HG02973 (cell line): ENCODE data around the gene PRKCB.

Source experiments
- ATAC-seq: cut with Tn5 transposase; IDR thresholded peaks from one replicate; pipeline ENCODE4 v1.9.1; 2021; ENCODE audit warnings: moderate library complexity; ENCODE audit not compliant: unreplicated experiment

PRKCB gene

DNA sequence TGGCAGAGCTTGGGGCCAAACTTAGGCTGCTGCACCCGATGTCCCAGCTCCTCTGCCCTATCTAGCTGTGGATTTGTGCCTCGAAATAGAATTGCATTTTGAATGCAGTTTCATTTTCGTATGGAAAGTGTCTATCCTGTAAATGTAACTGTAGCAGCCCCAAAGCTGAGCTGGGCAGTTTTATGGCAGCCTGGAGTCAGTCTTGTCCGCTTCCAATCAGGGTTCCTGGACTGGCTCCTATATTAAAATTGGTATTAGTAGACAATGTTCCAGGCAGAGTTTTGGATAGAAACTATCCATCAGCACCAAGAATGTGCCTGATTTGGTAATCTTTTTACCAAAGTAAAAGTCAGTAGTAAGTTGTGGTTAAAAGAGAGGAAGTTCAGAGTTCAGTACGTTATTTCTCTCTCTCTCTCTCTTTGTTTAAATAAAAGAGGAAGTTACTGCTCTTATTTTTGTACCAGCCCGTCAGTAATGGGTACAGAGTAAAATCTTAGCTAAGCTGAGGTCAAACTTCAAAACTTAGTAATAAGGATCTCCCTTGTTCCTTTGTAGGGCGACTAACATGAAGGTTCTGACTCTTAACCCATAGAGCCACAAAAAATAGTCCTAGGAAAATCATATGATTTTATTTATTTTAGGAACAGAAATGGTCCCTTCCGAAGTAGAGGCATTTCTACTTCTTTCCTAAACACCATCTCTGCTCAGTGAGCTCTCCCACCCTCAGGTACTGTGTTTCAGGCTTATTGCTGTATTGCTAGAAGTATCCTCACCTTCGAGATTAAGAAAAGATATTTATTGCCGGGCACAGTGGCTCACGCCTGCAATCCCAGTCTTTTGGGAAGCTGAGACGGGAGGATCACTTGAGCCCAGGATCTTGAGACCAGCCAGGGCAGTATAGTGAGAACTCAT is 28.0 kb downstream of the PRKCB start:
- ATAC-seq = peak; percentile 76

DNA sequence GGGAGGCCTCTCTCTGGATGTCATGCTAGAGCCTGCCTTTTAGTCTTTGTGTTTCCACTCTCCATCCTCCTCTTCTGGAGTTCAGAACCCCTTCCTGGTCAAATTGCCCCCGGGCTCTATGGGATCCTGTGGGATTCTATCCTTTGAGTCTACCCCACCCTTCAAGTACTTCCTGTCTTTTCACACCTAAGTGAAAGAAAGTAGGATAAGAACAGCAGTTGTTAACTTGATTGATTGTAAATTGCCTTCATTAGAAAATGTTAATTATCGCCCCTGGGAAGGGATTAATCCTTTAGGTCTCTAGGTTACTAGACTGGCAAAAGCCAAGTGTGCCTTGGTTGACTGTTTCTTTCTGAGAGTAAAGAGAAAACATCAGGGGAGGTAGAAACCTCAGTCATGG is 30.1 kb downstream of the PRKCB start:
- ATAC-seq = no peak

DNA sequence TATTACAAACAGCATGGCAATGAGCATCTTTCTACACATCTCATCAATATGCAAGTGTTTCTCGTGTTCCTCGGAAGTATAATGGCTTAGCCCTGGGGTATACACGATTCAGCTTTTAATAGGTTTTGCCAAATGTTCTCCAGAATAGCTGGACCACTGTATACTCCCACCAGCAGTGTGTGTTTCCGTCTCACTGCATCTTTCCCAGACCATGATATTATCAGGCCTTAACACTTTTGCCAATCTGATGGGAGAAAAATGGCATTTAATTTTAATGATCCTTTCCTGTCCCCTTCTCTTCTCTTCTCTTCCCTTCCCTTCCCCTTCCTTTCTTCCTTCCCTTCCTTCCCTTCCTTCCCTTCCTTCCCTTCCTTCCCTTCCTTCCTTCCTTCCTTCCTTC is 30.8 kb downstream of the PRKCB start:
- no peak for ATAC-seq

DNA sequence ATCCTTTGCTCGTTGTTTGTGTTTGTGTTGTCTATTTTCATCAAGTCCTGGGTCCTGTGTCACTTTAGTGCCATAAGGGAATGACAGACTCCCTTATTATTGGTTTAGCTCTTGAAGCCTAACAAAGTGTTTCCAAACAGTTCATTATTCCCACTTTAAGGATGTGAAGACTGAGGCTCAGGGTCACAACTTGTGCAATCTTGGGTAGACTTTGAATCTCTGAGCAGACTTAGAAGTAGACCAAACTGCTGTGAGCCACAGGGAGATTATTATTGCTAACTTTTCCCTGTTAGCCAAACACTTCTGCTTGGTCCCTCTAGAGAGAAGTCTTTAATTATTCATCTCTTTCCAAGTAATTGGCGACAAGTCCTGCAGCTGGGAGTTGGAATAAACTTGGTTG is 31.8 kb downstream of the PRKCB start:
- ATAC-seq = no peak

DNA sequence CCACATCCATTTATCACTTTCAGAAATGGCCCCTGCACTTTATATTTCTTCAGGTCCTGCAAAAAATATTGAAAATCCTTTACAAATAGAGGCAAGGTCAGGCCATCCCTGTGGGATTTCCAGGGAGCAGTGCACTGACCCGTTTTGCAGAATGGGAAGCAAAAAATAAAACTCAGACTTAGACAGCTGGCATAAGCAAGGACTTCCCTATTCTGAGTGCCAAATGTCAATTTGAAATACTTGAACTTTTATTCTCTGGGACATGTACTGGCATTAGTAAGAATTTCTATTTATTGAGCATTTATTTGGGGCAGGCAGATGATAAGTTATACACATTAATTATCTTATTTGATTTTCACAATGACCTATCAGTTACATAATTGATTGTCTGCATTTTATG is 32.4 kb downstream of the PRKCB start:
- no peak for ATAC-seq

DNA sequence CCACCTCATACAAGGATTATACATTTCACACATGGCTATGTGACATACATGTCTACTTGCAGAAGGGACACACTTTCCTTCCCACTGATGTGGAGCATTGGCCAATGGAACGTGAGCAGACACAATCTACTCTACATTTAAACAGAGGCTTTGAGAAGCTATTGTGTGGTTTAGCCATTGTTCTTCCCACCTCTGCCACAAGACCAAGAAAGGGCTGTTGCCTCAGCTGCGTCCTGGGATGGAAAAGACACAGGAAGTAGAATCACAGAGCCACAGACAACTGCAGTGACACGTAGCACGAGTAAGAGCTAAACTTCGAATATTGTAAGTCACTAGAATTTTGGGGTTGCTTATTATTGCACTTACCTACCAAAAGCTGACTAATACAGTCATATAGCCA is 33.3 kb downstream of the PRKCB start:
- ATAC-seq = no peak

DNA sequence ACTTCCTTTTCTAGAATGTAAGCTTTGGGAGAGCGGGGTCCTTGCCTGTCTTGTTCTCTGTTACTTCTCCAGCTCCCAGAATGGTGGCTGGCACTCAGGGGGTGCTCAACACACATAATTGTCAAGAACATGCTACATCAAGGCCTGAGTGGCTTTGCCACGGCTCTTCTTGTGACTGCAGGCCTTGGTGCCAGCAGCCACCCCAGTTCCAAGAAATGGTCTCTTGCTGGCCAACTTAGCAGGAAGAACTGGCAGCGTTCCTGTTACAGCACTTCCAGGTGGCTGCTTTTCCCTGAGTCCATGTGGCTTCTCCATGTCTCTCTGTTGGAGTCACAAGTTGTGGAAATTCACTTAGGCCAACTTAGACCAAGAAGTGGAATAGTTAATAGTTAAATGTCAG is 36.1 kb downstream of the PRKCB start:
- no peak for ATAC-seq

DNA sequence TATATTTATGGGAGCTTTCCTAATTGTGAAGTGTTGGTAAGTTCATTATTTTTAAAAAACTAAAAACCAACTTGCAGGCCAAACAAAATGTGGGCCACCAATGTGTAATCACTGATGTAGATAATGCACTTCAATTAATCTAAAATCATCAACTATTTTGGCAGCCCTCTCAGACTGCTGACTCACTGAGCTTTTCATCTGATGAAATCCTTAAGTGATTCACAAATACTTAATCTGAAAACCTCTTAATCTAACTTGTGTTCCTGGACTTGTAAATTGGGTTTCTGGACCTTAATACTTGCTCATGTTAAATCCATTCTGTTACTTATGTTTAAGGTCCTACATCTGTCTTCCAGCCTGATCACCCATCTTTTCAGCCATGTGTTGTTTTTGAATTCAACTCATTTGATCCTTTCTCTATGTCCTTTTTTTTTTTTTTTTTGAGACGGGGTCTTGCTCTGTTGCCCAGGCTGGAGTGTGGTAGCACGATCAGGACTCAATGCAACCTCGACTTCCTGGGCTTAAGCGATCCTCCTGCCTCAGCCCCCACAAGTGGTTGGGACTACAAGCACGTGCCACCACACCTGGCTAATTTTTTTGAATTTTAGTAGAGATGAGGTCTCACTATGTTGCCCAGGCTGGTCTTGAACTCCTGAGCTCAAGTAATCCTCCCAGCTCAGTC is 39.0 kb downstream of the PRKCB start:
- no peak for ATAC-seq

DNA sequence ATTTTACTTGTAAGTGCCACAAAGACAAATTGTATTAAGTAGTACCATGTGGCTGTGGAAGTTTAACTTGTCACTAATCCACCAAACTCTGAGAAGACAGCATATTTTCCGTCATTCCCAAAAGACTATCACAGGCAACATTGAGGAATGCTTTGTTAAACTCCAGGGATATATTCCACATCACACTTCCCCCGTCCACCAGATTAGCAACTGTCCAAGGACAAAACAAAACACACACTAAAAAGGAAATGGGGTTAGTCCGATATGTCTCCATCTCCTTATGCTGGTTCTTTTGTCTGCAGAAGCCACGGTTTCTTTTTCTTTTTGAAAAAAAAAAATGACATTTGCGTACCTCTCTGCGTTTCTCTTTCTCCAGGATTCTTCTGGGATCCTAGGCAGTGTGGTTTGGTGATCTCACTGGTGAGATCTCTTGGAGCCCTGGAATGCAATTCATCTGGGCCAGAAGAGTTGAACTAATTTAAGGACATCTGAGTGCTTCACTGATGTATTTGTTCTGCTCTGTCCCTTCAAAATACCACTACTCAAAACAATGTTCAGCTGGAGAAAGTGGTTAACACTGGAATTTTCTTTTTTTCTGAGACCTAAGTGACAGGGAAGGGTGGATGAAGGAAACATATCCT is 40.6 kb downstream of the PRKCB start:
- ATAC-seq = no peak

DNA sequence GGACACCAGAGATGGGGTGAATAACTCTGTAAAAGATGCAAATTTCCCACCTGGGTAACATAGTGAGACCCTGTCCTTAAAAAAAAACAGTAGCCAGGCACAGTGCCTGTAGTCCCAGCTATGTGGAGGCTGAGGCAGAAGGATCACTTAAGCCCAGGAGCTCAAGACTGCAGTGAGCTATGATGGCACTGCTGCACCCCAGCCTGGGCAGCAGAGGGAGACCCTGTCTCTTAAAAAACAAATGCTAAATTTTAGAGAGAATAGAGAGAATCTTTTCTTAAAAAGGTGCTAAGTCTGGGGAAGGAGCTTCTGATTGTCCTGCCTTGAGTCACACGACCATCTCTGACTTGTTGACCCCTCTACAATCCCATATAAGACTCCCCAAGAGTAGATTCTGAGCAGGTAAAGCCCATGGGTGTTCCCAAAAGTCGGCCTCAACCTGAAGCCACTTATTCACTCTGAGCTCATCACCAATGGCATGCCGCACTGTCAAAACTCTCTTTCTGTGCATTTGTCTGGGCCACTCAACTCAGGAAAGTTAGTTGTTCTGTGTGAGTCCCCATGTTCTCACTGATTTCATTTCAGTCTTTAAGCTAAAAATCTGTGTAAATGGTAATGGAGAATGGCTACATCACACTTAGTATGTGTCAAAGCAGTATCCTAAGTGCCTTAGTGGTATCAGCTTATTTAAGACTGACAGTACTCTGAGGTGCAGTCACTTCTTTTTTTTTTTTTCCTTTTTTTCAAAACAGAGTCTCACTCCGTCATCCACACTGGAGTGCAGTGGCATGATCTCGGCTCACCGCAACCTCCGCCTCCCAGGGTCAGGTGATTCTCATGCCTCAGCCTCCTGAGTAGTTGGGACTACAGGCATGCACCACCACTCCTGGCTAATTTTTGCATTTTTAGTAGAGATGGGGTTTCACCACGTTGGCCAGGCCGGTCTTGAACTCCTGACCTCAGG is 41.6 kb downstream of the PRKCB start:
- ATAC-seq = no peak

DNA sequence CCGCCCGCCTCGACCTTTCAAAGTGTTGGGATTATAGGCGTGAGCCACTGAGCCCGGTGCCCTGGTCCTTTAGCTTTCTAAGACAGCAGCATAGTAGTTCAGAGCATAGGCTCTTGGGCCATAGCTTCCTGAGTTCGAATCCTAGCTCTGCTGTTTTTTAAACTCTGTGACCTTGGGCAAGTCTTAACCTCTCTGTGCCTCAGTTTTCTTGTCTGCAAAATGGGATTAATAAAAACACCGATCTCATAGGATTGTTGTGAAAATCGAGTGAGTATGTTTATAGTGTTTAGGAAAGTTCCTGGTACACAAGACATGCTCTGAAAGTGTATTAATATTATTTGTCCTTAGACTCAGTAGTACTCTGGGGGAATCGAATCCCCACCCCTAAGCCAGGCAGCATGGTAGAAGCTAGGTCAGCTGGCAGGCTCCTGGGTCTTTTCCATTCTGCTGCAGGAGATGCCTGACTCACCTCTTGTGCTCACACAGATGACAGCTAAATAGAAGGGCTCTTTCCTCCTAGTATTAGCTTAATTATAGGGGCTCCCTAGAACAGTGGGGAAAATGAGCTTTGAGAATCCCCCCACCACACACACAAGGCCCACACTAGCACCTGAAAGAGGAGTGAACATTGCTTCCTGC is 44.1 kb downstream of the PRKCB start:
- no peak for ATAC-seq

DNA sequence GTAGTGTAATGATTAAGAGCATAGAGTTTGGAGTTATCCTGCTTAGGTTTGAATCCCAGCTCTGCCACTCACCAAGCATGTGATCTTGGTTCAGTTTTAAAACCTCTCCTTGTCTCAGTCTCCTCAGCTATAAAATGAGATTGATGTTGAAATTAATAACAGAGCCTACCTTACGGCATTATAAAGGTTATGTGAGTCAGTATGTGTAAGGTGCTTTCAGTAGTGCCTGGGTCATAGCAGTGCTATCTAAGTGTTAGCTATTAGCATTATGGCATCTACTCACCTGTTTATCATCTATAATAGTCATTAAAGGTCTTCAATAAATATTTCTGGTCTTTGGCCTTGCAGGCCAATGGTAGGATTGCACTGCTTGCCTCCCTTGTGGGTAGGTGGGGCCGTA is 53.4 kb downstream of the PRKCB start:
- ATAC-seq = no peak

DNA sequence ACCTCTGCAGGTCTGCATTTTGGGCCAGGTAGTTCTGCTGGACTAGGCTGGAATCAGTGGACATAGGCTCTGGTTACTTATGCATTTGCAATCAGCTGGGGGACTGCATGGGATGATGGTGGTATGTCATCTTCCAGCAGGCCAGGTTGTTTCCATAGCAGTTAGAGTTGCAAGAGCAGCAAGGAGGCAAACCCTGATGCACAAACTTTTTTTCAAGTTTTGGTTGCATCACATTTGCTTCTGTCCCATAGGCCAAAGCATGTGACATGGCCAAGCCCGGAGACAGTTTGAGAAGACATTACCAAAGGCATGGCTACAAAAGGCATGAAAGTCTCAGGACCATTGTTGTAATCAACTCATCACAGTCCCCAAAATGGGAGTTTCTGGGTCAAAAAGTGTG is 58.2 kb downstream of the PRKCB start:
- ATAC-seq = no peak

DNA sequence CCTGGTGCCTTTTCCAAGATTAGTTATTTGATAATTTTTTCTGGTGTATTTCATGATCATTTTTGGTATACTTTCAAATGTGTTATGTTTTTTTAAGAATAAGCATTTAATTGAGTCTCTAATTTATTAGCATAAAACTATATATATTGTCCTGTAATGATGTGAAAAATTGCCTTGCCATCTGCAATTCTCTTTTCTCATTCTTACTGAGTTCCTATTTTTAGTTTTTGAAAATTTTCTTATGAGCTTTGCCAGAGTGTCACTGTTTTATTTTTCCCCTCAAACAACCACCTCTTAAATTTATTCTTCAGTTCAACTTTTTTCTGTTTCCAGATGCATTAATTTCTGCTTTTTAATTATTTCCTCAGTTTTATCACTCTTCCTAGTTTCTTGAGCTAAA is 59.3 kb downstream of the PRKCB start:
- no peak for ATAC-seq

DNA sequence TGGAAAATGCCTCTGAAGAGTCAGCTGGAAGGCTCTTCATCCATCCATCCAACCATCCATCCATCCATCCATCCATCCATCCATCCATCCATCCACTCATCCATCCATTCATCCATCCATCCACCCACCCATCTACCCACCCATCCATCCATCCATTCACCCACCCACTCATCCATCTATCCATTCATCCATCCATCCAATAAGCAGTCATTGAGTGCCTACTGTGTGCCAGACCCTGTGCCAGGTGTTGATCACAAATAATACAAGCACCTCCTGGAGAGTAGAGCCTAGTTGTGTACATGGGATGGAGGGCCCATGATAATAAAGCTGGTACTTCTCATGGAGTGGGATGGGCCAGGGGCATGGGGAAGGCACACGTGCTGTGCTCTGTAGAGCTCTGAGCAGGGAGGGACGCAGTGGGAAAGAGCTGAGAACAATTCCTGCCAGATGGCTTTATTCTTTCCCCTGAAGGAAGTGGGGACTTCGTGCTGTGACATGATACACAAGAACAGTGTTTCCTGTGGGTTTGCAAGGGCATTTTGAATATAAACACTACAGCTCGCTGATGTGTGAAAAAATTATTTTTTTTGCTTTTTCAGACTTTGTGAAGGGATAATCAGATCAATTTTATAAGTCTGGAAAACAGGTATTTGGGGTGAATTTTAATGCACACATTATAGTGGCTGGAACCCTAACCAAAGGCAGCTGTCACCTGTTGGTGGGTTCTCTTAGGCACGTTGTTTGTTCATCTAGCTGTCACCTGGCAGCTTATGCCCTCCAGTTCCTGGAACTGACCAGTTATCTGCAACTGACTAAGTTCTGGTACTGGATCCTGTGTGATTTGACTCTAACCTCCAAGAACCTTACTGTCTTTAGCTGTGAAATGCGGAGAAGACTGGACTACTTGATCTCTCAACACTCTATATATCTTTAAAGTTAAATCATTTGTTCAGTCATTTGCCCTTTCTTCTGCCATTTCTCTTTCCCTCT is 61.3 kb downstream of the PRKCB start:
- no peak for ATAC-seq

DNA sequence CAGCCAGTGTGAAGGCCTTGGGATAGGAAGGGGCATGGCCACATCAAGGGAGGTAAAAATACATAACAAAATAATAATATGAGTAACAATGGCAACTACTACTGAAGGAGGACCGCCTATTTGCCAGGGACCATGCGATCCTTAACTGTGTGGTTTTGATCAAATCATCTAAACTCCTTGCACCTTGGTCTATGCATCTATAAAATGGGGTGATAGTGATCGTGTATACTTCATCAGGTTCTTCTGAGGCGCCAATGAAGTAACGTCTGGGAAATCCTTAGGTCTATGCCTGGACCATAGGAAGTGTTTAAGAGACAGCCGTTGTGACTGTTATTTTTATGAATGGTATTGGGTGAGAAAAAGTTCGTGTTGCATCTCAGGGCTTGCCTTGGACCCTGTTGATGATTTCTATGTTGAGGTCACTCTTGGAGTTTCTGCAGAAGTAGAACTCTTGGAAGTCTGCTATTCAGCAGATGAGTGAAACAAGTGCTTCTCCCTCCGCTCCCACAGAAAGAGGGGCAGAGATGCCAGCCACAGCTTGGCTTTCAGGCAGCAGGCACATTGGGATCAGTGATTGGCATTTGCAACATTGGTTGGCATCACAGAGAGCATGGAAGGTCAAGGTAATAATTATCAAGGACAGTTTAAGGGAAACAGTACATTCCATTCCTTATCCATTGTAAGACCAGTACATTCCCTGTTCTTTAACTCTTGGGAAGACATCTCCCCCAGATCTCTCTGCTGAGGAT is 63.1 kb downstream of the PRKCB start:
- no peak for ATAC-seq

DNA sequence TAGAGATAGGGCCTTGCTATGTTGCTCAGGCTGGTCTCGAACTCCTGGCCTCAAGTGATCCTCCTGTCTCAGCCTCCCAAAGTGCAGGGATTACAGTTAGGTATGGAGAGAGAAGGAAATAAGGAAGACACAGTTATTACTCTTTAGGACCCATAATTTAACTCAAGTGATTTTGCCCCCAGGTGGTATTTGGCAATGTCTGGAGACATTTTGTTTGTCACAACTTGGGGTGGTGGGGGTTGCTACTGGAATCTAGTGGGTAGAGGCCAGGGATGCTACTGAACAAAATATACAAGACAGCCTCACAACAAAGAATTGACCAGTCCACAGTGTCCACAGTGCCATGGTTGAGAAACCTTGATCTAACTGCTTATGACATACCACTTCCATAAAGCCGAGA is 64.1 kb downstream of the PRKCB start:
- no peak for ATAC-seq

DNA sequence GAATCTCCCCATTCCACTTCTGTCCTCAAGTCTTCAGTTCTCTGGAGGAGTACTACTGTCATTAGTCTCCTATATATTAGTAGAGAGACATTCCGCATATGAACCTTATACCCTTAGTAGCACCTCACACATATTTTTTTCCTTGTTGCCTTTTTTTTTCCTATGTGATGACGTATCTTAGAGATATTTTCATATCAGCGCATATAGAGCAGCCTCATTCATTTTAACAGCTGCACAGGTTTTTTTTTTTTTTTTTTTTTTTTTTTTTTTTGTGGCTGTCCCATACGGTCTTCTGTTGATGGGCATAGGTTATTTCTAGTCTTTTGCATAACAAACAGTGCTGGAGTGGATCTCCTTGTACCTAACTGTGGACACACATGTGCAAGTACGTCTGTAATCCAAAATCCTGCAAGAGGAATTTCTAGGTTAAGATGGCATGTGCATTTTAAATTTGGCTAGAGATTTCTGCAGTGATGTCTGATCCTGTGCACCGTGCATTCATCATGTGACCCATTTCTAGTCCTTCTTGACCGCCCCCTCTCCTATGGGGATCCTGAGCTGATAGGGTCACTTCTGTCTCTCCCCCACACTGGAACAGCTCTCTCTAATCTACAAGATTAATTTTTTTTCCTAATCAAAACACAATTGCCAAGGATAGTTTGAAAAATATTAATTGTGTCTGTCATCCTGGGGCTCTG is 64.8 kb downstream of the PRKCB start:
- ATAC-seq = no peak
